NCI-H2029 treated with DMSO at 0.1 percent for 48 hours (cell line): ENCODE measurements around the gene EIF3D.

Experiments
- DNase-seq: peaks from one replicate; lab custom pipeline; 2025; lab: John Stamatoyannopoulos, UW

The EIF3D gene

DNA sequence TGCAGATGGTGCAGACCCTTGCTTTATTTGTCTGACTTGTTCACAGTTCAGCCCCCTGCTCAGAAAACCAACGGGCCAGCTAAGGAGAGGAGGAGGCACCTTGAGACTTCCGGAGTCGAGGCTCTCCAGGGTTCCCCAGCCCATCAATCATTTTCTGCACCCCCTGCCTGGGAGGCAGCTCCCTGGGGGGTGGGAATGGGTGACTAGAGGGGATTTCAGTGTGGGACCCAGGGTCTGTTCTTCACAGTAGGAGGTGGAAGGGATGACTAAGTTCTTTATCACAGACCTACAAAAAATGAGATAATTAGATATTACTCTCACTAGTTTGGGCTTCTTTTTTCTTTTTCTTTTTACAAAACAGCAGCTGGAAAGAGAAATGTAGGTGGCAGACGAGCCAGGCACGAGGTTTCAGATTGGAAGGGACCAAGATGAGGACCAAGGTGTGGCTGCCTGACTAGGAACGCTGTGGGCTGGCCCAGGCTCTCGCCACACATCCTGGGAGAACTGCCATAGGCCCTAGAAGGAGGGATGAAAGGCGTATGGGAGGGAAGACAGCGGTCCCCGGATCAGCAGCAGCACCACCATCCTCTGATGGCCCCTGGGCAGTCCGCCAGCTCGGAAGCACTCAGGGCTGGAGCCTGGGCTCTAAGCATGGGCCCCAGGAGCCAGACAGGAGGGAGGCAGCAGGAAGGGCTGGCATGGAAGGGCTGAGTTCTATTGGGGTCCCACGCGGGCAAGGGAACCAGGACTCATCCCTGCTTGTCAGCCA, 61.7 kb downstream of the EIF3D start:
- DNase-seq = peak; percentile 69

GRCh38 chr22:36466258-36466657, 62.7 kb downstream of the EIF3D start:
- DNase-seq = no peak

- no peak for DNase-seq
These were observed 63.5 kb downstream of the EIF3D start for GRCh38 chr22:36465232-36466021.

- DNase-seq = no peak
These were observed 64.2 kb downstream of the EIF3D start for GRCh38 chr22:36464715-36465231.

DNA sequence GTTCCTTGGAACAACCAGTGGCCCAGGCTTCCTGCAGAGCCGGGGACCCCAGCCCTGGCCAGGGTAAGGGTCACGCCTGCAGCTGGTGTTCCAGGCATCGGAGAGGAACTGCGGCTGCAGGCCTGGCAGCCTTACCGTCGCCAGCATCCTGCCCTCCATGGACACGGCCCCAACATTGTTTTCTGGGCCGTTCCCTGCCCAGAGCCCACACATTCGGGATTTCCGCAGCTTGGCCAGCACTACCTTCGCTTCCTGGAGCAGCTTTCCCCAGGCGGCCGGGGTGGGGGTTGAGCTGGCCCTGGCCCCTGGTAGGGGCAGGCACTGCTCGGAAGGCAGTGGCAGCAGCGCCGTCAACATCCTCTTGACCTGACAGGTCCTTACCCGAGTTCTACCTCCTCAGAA, 65.2 kb downstream of the EIF3D start:
- no peak for DNase-seq

DNA sequence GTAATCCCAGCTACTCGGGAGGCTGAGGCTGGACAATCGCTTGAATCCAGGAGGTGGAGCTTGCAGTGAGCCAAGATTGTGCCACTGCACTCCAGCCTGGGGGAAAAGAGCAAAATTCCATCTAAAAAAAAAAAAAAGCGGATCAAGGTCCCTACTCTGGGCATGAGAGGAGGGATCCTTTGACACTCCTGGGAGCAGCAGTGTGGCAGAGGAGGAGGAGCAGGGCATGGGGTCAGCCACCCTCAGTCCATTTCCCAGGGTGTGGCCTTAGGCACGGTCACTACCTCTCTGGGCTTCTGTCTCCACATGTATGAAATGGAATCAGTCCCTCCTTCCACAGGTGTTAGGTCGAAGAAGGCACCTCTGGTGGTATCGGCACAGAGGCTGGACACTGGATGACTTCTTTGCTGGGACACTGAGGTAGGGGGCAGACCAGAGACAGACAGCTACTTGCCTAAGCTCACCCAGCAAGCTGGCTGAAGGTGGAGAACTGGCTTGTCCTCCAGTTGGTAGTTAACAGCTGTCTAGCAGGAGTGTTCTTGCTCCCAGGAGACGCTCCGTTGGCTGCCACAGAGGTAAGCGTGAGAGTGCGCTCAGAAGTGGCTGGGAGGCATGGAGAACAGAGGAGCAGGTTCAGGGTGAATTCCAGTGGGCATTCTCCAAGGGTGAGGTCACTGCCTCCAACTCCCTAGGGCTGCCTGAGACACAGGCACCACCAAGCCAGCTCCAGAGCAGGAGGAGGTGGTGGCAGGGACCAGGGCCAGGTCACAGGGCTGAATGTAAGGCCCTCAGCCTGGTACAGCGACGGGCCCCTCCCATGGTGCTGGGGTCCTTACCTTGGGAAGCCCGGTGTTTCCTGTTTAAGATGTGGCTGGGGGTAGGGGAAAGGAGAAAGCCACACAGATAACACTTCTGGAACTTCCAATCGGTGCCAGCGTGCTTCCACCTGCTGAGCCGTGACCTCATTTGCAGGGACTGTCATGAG, 67.0 kb downstream of the EIF3D start:
- peak; percentile 61 for DNase-seq
